COLO829 (cell line): ENCODE results near the gene VWA2.

Experiments used
- DNase-seq: peaks from one replicate; pipeline ENCODE4 v3.0.0; 2012; ENCODE audit warnings: low spot score

The VWA2 gene

DNA sequence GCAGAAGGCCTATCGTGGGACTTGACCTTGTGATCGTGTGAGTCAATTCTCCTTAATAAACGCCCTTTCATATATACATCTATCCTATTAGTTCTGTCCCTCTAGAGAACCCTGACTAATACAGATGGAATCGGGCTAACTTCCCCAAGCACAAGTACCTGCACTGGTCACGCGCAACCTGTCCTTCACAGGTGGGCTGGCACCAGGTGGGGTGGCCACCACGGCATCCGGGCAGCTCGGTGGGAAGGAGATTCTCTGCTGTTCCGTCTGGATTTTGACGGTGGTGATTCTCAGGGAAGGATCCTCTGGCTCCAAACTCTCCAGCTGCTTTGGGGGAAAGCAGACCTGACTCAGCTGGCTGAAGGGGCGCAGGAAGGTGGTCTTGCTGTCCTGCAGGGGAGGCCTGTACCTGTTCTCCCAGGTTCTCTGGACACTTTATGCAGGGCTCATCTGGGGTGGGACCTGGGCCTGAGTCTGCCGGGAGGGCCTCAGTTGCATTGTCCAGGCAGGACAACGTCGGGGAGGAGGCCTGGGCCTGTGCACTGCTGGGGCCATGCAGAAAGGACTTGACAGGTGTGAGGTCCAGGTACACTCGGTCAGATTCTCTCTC is 61.1 kb downstream of the VWA2 start:
- DNase-seq, result no peak

DNA sequence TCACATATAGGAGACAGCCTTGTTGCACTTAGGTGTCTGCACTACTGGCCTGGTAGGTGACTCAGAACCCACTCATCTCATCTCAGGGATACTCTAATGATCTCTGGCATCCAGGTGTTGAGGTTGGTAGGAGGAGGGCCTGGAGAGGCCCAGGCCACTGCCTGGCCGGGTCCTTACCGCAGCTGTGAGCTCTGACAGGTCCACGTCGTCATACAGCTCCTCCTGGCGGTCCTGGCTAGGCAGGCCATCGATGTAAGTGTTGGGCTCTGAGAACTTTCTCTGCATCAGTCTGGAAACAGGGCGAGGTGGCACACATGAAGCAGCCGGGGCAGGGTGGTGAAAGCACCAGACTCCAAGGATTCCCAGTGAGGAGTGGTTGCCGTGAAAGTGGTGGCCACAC is 62.1 kb downstream of the VWA2 start:
- DNase-seq, result no peak

DNA sequence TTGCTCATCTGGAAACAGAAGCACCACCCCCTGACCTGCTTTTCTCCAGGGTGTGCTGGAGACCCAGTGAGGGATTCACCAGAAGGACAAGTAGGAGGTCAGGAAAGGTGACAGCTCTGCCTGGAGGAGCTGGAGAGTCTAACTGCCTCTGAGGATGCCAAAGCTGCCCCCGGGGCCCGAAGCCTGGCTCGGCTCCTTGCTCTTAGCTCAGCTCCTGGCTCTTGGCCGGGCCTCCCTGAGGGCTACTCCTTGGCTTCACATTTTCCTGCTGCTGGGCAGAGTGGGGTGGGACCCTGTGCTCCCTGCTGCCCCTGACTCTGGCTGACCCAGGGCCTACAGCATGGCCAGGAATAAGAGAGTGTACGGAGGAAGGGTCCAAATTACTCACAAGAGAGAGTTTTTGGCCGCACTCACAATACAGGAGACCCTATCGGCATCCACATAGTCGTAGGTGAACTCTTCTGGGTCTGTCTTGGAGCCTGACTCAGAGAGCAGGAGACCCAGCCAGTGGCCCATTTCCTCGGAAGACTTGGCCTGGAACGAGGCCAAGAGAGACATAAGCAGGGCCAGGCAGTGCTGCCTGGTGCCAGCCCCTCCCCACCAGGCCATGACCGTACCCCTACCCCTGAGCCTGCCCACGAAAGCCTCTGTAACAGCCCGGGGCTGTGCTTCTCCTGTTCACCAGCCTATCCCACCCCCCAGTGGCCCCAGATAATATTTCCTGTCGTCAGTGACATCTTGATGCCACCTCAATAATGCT is 63.1 kb downstream of the VWA2 start:
- no peak for DNase-seq

DNA sequence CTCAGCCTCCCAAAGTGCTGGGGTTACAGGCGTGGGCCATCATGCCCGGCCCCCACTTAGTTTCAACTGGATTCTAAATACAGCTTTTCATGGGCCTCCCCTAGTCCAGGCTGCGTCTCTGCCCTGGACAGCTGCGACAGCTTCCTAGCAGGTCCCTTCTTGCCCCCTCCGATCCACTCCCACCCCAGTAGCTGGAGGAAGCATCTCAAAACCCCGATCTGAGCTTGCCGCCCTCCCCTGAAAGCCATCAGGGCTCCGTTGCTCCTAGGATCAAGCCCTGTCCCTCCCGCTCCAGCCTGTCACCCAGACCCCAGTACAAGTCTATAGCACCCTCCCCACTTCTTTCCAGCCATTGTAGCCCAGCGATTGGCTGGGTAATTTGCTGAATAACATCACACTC is 64.5 kb downstream of the VWA2 start:
- DNase-seq, result no peak

DNA sequence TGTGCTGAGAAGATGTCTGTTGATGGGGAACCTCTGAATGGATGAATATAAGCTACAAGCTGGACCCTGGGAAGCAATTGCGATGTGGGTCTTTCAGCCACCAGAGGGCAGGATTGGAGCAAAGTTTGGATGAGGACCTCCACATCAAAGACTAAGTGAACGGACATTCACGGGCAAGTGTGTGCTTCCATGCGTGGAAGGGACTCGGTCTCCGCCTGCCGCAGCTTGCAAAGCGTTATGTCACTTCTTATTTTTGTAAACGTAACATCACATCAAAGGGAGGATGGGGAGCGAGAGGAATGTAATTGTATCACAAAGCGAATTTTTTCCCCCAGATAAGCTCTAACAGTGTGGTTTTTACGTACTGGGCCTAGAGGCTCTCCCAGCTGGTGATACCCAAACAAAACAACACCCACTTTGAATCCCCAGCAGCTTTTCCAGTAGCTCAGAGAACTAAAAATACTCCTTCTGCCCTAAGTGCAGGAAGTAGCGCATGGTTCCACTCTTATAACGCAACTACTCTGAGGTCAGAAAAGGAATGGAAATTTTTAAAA is 65.0 kb downstream of the VWA2 start:
- DNase-seq, result peak; percentile 45

DNA sequence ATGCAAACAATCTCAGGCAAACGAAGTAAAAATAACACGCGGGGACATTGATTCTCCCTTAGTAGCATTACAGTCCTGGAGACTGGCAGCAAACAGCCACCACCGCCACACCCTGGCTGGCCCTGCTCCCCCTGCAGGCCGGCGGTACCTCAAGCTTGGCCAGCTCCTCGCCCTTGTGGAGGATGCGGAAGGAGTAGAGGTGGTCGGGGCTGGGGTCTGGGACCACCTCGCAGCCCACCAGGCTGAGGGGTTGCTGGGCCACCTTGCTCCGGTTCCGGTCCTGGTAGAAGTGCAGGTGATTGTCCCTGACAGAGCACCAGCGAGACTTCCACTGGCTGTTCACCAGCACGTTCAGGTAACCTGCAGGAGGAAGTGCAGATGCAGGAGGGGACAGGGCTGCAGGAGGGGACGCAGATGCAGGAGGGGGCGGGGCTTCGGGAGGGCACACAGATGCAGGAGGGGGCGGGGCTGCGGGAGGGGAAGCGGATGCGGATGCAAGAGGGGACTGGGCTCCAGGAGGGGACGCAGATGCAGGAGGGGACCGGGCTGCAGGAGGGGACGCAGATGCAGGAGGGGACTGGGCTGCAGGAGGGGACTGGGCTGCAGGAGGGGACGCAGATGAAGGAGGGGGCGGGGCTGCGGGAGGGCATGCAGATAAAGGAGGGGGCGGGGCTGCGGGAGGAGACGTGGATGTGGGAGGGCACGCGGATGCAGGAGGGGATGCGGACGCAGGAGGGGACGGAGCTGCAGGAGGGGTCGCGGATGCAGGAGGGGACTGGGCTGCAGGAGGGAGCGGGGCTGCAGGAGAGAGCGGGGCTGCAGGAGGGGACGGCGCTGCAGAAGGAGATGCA is 65.7 kb downstream of the VWA2 start:
- DNase-seq, result no peak

DNA sequence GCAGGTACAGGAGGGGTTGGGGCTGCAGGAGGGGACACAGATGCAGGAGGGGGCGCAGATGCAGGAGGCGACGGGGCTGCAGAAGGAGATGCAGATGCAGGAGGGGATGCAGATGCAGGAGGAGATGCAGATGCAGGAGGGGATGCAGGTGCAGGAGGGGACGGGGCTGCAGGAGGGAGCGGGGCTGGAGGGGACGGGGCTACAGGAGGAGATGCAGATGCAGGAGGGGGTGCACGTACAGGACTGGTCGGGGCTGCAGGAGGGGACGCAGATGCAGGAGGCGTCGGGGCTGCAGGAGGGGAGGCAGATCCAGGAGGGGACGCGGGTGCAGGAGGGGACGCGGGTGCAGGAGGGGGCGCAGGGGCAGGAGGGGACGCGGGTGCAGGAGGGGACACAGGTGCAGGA is 66.5 kb downstream of the VWA2 start:
- DNase-seq, result no peak

DNA sequence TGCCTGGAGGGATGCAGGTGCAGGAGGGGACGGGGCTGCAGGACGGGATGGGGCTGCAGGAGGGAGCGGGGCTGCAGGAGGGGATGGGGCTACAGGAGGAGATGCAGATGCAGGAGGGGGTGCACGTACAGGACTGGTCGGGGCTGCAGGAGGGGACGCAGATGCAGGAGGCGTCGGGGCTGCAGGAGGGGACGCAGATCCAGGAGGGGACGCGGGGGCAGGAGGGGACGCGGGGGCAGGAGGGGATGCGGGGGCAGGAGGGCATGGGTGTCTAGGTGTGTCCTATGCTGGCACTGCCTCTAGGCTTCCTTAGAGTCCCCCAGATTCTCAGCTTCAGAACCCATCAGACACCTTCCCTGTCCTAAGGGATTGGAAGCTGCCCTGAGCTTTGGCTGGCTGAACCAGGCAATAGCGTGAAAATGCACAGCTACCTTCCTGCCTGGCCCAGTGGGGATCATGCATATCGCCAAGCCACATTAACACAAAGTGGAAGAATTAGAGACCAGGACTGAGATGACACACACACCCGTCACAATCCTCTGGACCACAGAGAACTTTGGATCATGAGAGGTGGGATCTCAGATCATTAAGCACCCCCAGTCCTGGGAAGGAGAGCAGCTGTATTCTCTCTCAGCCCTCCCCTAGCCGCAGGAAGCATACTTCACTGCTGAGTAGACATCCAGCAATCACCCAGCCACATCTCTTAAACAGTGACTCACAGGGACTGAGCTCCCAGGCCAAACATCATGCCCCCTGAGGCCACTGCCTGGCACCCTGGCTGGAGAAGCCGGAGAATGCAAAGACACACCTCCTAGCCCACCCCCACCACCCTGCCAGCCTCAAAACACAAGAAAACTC is 67.3 kb downstream of the VWA2 start:
- peak; percentile 6 for DNase-seq

DNA sequence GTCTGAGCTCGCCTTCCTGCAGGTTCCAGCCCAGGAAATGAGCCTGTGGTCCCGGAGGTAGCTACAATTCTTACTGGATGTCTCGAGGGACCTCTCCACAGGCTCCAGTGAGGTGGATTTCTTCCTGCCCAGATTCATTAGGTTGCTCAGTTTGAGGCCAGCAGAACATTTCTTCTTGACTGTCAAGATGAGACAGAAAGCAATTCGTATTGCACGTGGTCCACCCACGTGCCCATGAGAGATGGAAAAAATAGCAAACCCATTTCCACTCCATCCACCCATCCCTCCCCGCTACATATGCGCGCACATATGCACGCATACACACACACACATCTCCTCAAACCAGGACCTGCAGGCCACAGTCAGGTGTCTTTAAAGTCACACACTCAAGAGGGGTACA is 68.7 kb downstream of the VWA2 start:
- no peak for DNase-seq

DNA sequence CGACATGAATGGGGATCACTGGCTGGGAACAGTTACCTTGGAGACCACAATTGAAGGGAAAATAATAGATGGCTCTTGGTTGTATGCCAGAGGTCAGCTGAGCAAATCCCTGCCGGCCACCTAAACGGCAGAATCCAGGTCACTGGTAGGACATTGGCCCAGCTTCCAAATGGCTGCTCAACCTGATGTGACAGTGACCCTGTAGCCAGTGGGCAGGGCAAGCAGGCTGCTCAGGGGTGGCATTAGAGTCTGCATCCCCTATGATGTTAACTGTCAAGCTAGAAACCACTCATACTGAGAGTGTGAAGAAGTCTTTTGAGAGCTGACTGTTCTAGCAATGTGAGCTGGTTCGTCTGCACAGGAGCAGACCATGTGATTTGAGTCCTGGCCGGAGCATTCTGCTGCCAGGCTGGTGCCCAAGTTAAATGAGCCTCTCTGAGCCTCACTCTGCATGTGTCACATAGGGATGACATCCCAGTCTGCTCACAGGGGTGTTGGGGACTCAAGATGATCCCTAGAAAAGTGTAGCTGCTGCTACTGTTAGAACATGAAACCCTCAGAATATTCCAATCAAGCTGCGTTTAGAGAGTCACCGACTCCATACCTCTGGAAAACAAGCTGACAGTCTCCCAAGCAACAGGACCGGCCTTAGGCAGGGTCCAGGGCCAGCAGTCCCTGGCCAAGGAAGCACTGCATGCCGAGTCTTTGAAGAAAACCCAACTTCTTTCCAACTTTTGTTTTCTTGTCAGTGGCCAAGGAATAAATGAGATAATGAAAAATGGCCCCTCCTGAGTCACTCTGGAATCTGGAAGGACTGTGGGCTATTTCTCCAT is 69.7 kb downstream of the VWA2 start:
- no peak for DNase-seq

DNA sequence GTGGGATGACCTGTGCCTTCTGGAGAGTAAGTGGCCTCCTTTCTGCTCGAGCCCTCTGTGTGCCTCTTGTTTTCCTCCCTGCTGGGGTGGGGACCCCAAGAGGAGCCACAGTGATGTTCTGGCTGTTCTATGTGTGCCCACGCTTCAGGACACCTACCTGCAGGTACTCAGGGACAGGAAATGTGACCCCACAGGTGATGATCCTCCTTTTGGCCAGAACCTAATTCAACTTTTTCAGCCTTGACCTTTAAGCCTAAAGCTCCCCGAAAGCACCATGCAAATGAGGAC is 70.3 kb downstream of the VWA2 start:
- no peak for DNase-seq

DNA sequence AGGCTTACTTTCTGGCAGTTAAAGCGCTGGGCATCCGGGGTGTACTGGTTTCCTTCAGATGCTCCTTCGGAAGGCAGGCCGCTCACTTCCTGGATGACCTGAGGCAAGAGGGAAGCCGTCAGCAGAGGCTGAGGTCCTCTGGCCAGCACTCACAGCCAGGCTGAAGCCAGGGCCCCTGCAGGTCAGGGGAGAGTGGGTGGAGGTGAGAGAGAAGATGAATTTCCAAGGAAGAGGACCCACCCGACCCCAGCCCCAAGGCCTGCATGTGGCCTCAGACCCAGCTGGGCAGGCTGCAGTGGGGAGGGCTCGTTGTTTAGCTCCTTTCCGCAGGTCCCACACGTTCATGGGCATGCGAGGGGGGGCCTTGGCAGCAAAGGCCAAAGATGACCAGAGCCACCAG is 71.3 kb downstream of the VWA2 start:
- no peak for DNase-seq

DNA sequence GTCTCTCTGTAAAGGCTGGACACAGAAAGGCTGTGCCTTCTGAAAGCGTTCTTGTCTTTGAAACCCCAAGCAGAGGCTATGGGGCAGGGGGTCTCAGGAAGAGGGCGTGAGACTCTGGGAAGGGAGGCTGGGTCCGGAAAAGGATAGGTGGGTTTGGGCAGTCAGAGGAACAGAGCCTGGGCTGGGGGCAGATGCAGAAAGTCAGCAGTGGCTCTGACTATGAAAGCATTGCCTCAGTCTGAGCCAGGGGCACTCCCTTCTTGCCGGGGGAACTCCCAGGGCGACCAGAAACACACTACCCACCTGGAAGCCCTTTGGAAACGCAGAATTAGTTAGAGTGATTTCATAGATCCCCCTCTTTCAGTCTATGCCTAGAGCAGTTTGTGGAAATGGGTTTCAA is 72.0 kb downstream of the VWA2 start:
- DNase-seq, result no peak

DNA sequence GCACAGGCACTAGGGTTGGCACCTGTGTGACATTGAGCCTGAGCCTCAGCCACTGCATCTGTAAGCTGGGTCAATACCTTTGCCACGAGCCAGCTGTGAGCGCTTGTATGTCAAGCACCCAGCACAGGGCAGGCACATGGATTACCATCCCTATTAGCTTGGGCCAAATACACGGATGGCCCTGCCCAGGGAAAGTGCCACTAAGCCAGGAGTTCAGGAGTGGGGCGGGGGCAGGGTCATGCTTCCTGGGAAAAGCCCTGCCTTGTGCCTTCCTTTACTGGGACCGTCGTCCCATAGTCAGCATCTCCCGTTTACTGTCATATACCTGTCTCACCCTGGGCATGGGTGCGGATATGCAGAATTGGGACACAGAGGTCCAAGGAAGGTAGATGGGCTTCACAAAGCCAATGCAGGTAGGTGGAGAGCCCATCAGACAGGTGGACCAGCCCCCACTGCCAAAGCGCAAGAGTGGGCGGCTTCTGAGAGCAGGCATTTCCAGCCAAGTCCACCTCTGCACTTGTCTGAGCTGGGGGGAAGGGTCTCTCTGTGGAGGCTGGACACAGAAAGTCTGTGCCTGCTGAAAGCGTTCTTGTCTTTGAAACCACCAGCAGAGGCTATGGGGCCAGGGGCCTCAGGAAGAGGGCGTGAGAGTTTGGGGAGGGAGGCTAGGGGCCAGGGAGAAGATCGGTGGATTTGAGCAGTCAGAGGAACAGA is 72.6 kb downstream of the VWA2 start:
- DNase-seq, result no peak

DNA sequence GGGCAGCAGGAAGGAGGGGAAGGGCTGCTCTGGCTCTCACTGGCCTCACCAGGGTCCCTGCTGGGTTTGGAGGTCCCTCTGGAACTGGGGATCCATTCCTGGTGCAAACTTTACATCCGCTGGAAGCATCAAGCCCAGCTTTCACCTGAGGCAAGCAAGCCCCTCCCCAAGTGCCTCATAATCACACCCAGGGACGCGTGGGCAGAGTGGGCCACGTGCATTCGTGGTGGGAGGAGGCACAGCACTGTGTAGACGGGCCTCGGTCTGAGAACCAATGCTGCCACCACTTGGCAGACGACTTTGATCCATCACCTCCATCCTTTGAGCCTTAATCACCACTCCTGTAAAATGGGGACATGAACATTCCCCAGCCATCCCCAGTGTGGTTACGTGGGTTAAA is 74.1 kb downstream of the VWA2 start:
- no peak for DNase-seq

DNA sequence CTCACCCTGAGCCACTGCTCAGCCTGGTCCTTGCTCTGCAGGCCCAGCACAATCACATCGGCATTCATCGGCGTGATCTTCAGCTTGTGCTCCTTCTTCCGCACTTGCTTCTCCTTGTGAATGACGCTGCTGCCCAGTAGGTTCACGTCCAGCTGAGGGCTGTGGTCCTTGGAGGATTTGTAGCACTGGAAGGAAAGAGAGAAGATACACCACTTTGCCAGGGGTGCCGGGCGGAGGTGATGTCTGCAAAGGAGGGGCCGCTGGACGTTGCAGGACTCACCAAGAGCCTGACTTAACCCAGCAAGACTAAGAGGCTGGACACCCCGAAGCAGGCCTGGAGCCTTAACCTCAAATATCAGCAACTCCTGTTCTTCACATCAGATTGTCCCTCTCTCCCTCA is 74.8 kb downstream of the VWA2 start:
- DNase-seq, result no peak

DNA sequence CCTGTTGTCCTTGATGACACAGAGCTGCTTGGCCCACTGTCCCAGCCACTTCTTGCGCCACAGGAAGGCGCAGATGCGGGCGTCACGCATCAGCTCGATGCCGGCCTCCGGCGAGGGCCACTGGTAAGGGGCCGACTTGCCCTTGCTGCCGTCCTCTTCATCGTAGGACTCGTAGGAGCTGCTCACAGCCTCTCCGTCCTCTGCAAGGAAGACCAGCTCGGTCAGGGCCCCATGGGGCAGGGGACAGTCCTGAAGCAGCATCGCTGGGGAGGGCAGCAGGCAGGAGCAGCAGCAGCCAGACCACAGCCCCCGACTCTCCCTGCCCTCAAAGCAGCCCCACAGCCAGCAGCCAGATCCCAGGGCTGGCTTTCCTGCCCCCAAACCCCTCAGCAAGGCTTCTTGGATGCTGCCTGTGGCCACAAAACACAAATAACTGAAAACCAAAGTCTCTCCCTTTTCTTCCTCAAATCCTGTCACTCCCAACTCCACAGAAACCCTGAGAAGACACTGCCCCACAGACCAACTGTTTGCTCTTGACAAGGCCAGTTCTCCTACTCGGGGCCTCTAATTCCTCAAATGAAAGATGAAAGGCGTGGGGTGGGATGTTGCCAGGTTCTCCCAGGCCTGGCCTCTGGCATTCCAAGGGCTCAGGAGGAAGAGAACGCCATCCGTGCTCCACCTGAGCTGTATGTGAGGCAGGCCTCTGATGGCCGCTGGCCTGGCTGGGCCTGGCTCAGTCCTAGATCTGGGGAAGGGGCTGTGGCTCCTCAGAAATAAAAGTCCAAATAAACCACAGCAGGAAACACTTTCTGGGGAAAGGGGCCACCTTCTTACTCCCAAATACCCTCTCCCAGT is 76.7 kb downstream of the VWA2 start:
- DNase-seq, result no peak

DNA sequence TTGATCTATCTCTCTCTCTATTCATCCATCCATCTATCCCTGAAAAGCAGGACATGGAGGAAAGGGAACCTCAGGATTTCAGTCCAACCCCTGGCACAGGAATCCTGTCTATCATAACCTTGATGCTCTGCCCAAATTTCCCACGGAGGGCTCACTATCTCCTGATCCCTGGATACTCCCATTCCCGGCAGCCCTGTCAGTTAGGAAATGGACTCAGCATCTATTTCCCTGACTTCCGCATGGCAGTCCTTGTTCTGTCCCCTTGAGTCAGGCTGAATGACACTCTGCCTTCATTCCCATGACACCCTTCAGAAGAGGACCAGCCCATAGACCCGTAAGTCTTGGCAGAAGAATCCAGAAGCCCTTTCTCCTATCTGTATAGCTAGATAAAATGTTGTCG is 77.7 kb downstream of the VWA2 start:
- DNase-seq, result no peak

DNA sequence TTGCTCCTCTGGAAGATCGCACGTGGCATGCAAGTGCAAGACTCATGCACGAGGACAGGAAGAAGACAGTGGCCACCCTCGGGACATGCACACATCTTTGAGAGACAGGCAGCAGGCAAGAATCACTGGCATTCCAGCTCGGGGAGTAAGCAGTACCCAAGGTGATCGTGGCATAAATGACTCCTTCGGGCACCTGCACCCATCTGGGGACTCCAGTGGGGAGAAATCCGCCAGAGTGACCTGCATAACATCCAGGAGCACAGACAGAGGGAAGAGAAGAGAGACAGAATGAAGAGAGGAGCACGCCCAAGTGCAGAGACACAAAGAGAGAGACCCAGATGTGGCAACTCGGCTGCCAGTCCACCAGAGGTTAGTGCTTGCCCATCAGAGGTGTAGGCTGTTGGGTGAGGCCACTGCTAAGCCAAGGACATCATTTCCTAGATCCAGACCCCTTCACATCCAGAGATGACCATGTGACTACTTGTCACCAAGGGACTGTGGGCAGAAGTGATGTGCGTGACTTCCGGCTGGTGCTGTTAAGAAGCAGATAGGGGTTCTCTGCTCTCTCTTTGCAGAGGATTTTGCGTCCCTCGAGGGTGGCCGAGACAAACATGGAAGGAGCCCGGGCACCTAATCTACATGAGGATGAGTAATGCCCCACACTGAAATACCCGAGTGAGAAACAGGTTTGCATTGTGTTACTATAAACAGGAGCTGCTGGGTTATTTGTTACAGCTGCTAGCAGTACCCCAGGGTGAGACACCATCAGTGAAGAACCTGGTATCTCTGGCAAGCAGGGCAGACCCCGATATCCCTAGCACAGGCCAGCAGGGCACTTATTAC is 80.6 kb downstream of the VWA2 start:
- no peak for DNase-seq
